Activated CD8-positive, alpha-beta memory T cell treated with anti-CD3 and anti-CD28 coated beads, Interleukin-2, amount 50 U/mL, for 1 hour (primary cell): ENCODE data around the gene ONECUT3.
"Not testable (repeated sequence)": the region's sequence is repeated elsewhere in the genome, so short reads cannot be mapped to it uniquely, and the experiment has no call there.

Experiments used
- DNase-seq: peaks from one replicate; pipeline ENCODE4 v3.0.0-alpha.2; 2020; ENCODE audit errors: extremely low read depth

Gene ONECUT3

GRCh38 chr19:1794424-1795172 lies 41.3 kb downstream of the ONECUT3 start:
- no peak for DNase-seq

GRCh38 chr19:1796395-1797142 lies 43.3 kb downstream of the ONECUT3 start:
- no peak for DNase-seq

GRCh38 chr19:1797313-1797712 lies 44.0 kb downstream of the ONECUT3 start:
- not testable (repeated sequence) for DNase-seq

- DNase-seq, result no peak
Observed at GRCh38 chr19:1799695-1800342, 46.5 kb downstream of the ONECUT3 start.

- no peak for DNase-seq
Observed at GRCh38 chr19:1804858-1805257, 51.6 kb downstream of the ONECUT3 start.

- DNase-seq, result no peak
Observed at GRCh38 chr19:1805401-1806183, 52.3 kb downstream of the ONECUT3 start.

GRCh38 chr19:1806184-1807029 lies 53.1 kb downstream of the ONECUT3 start:
- DNase-seq, result no peak

- no peak for DNase-seq
Observed at GRCh38 chr19:1807030-1807694, 53.9 kb downstream of the ONECUT3 start.

- DNase-seq, result no peak
Observed at GRCh38 chr19:1807695-1808394, 54.5 kb downstream of the ONECUT3 start.

- no peak for DNase-seq
Observed at GRCh38 chr19:1808395-1808731, 55.1 kb downstream of the ONECUT3 start.

GRCh38 chr19:1809678-1810077 lies 56.4 kb downstream of the ONECUT3 start:
- no peak for DNase-seq

- no peak for DNase-seq
Observed at GRCh38 chr19:1810439-1811160, 57.3 kb downstream of the ONECUT3 start.

- DNase-seq, result no peak
Observed at GRCh38 chr19:1811472-1811894, 58.2 kb downstream of the ONECUT3 start.

GRCh38 chr19:1811942-1812425 lies 58.7 kb downstream of the ONECUT3 start, which contains the start of gene ATP8B3:
TSS of gene ATP8B3 (minus strand) at chr19:1812276. CDS start at chr19:1811736, 540 bp downstream.
- DNase-seq, result no peak

GRCh38 chr19:1812426-1813191 lies 59.3 kb downstream of the ONECUT3 start:
- DNase-seq, result peak; percentile 65

- no peak for DNase-seq
Observed at GRCh38 chr19:1813192-1814182, 60.2 kb downstream of the ONECUT3 start.

GRCh38 chr19:1814391-1814790 lies 61.1 kb downstream of the ONECUT3 start:
- no peak for DNase-seq
